Ovary (tissue), 3 donors: ENCODE results near the gene EFEMP1.

Source experiments
- CTCF ChIP-seq, 3 donors: fragments of 450-650 bp in 2 of 3; fragments of 200-600 bp in 1 of 3; IDR thresholded peaks; one replicate each; pipeline versions ENCODE4 v1.5.1 to v1.8.0; 2016 to 2022; ENCODE audit warnings: antibody characterized with exemption in 3 of 3, mild to moderate bottlenecking in 1 of 3
- POLR2A ChIP-seq: fragments of 450-650 bp; IDR thresholded peaks from one replicate; pipeline ENCODE4 v1.6.1; 2017; ENCODE audit warnings: antibody characterized with exemption, mild to moderate bottlenecking, moderate library complexity
- donor health status: DM: no; HTN: no; CAD: no.

- no peak for TF ChIP-seq CTCF (IDR thresholded peaks at IDR 0.05)
- TF ChIP-seq POLR2A: no peak
Observed at GRCh38 chr2:55862246-55862645, 61.3 kb downstream of the EFEMP1 start.
